ENCODE results near the gene TRIM17. TPM values are rescaled to one million over a fixed set of nuclear protein-coding genes. Genes with fewer than 3 reads are reported as not detected.

The TRIM17 gene
- total RNA-seq (2014; rRNA removed; shearing (Covaris generic)): not detected in 2 replicates

GRCh38 chr1:228416217-228416933 is at the start of gene TRIM17:
TRIM17 (minus strand) TSS chr1:228416861; CDS start chr1:228415072, 1,789 bp downstream.
- in situ Hi-C loops (cut with HindIII; ENCODE audit: low sequenced_read_pairs): no loop called here
- peak; percentile 43 for DNase-seq (ENCODE audit: low spot score)

- peak; percentile 47 for DNase-seq (ENCODE audit: low spot score)
- in situ Hi-C loops (cut with HindIII; ENCODE audit: low sequenced_read_pairs): no loop called here
Observed at GRCh38 chr1:228465571-228466146, 49.0 kb upstream of the TRIM17 start.

- in situ Hi-C loops (cut with HindIII; ENCODE audit: low sequenced_read_pairs): no loop called here
Observed at GRCh38 chr1:228465141-228465540, 48.5 kb upstream of the TRIM17 start.

GRCh38 chr1:228464487-228464983 is 47.9 kb upstream of the TRIM17 start:
- in situ Hi-C loops (cut with HindIII; ENCODE audit: low sequenced_read_pairs): no loop called here

More at GRCh38 chr1:228465141-228465540, 48.5 kb upstream of the TRIM17 start:
- peak; percentile 37 for DNase-seq (ENCODE audit: low spot score)

GRCh38 chr1:228463559-228464455 is 47.1 kb upstream of the TRIM17 start:
- in situ Hi-C loops (cut with HindIII; ENCODE audit: low sequenced_read_pairs): no loop called here
- DNase-seq (ENCODE audit: low spot score): peak; percentile 58

More at GRCh38 chr1:228464487-228464983, 47.9 kb upstream of the TRIM17 start:
- DNase-seq (ENCODE audit: low spot score): peak; percentile 96

GRCh38 chr1:228463009-228463558 is 46.4 kb upstream of the TRIM17 start:
- DNase-seq (ENCODE audit: low spot score): no peak
- in situ Hi-C loops (cut with HindIII; ENCODE audit: low sequenced_read_pairs): no loop called here

- no peak for DNase-seq (ENCODE audit: low spot score)
- in situ Hi-C loops (cut with HindIII; ENCODE audit: low sequenced_read_pairs): no loop called here
Observed at GRCh38 chr1:228462560-228462959, 45.9 kb upstream of the TRIM17 start.

- in situ Hi-C loops (cut with HindIII; ENCODE audit: low sequenced_read_pairs): no loop called here
Observed at GRCh38 chr1:228460821-228461220, 44.2 kb upstream of the TRIM17 start.

GRCh38 chr1:228459091-228459993 is 42.7 kb upstream of the TRIM17 start:
- peak; percentile 90 for DNase-seq (ENCODE audit: low spot score)
- in situ Hi-C loops (cut with HindIII; ENCODE audit: low sequenced_read_pairs): no loop called here

More at GRCh38 chr1:228460821-228461220, 44.2 kb upstream of the TRIM17 start:
- peak; percentile 30 for DNase-seq (ENCODE audit: low spot score)

GRCh38 chr1:228457396-228458176 is 40.9 kb upstream of the TRIM17 start:
- in situ Hi-C loops (cut with HindIII; ENCODE audit: low sequenced_read_pairs): no loop called here
- DNase-seq (ENCODE audit: low spot score): peak; percentile 100

GRCh38 chr1:228457017-228457395 is 40.3 kb upstream of the TRIM17 start:
- DNase-seq (ENCODE audit: low spot score): no peak
- in situ Hi-C loops (cut with HindIII; ENCODE audit: low sequenced_read_pairs): no loop called here

- in situ Hi-C loops (cut with HindIII; ENCODE audit: low sequenced_read_pairs): no loop called here
- no peak for DNase-seq (ENCODE audit: low spot score)
Observed at GRCh38 chr1:228456252-228457016, 39.8 kb upstream of the TRIM17 start.

- peak; percentile 63 for DNase-seq (ENCODE audit: low spot score)
- in situ Hi-C loops (cut with HindIII; ENCODE audit: low sequenced_read_pairs): no loop called here
Observed at GRCh38 chr1:228455715-228456114, 39.1 kb upstream of the TRIM17 start.

- in situ Hi-C loops (cut with HindIII; ENCODE audit: low sequenced_read_pairs): no loop called here
- DNase-seq (ENCODE audit: low spot score): no peak
Observed at GRCh38 chr1:228454238-228454637, 37.6 kb upstream of the TRIM17 start.

- in situ Hi-C loops (cut with HindIII; ENCODE audit: low sequenced_read_pairs): no loop called here
- DNase-seq (ENCODE audit: low spot score): no peak
Observed at GRCh38 chr1:228453614-228454013, 37.0 kb upstream of the TRIM17 start.

- in situ Hi-C loops (cut with HindIII; ENCODE audit: low sequenced_read_pairs): no loop called here
- no peak for DNase-seq (ENCODE audit: low spot score)
Observed at GRCh38 chr1:228453022-228453560, 36.4 kb upstream of the TRIM17 start.

Data from G401 (cell line).